GM21367 (cell line): Measurements from ENCODE around the gene SPDYE4.

Experiments
- ATAC-seq: cut with Tn5 transposase; IDR thresholded peaks from one replicate; pipeline ENCODE4 v1.9.1; 2021; ENCODE audit not compliant: unreplicated experiment

Gene SPDYE4

GRCh38 chr17:8713315-8713714, 45.0 kb downstream of the SPDYE4 start:
- ATAC-seq = no peak

GRCh38 chr17:8712698-8713097, 45.6 kb downstream of the SPDYE4 start:
- ATAC-seq = no peak

GRCh38 chr17:8711291-8711690, 47.1 kb downstream of the SPDYE4 start:
- ATAC-seq = no peak

- ATAC-seq = no peak
These were observed 47.5 kb downstream of the SPDYE4 start for GRCh38 chr17:8710813-8711212.

- no peak for ATAC-seq
These were observed 49.3 kb downstream of the SPDYE4 start for GRCh38 chr17:8709006-8709405.

GRCh38 chr17:8708025-8708461, 50.3 kb downstream of the SPDYE4 start:
- no peak for ATAC-seq

GRCh38 chr17:8707332-8708024, 50.9 kb downstream of the SPDYE4 start:
- no peak for ATAC-seq

GRCh38 chr17:8706431-8706830, 51.9 kb downstream of the SPDYE4 start:
- ATAC-seq = no peak

GRCh38 chr17:8705427-8705826, 52.9 kb downstream of the SPDYE4 start:
- no peak for ATAC-seq

GRCh38 chr17:8703001-8703400, 55.3 kb downstream of the SPDYE4 start:
- no peak for ATAC-seq

GRCh38 chr17:8701754-8702153, 56.6 kb downstream of the SPDYE4 start:
- ATAC-seq = no peak

GRCh38 chr17:8701221-8701620, 57.1 kb downstream of the SPDYE4 start:
- no peak for ATAC-seq
